Ascending aorta (tissue), 2 donors: ENCODE data around the gene IFNA21. TPM values are rescaled to one million over a fixed set of nuclear protein-coding genes. Genes with fewer than 3 reads are reported as not detected.
A peak's percentile ranks its signal among the peaks of the same experiment; 100 is the strongest.
"Not testable (repeated sequence)": the region's sequence is repeated elsewhere in the genome, so short reads cannot be mapped to it uniquely, and the experiment has no call there.

ENCODE experiments used
- DNase-seq, 2 donors: peaks; one replicate each; pipeline ENCODE4 v3.0.0-alpha.2; 2019; ENCODE audit warnings: low spot score in 2 of 2
- H3K27ac ChIP-seq, 2 donors: fragments of 200-600 bp; sonication (generic); one replicate each; pipeline ENCODE4 v1.5.1; 2016 to 2017; ENCODE audit warnings: mild to moderate bottlenecking in 1 of 2
- H3K27me3 ChIP-seq: fragments of 200-600 bp; sonication (generic); one replicate; pipeline ENCODE4 v1.5.1; 2017
- H3K36me3 ChIP-seq, 2 donors: fragments of 200-600 bp; sonication (generic); one replicate each; pipeline ENCODE4 v1.5.1; 2016
- H3K4me1 ChIP-seq, 2 donors: fragments of 200-600 bp; sonication (generic); one replicate each; pipeline ENCODE4 v1.5.1; 2016 to 2017; ENCODE audit warnings: mild to moderate bottlenecking in 1 of 2
- H3K4me3 ChIP-seq, 2 donors: fragments of 200-600 bp; sonication (generic); one replicate each; pipeline ENCODE4 v1.5.1; 2016 to 2017; ENCODE audit warnings: mild to moderate bottlenecking in 1 of 2
- H3K9me3 ChIP-seq, 2 donors: fragments of 200-600 bp; sonication (generic); one replicate each; pipeline ENCODE4 v1.5.1; 2016
- intact Hi-C: fragments of 100-400 bp; cut with DNase I; formaldehyde crosslinking; loops from one replicate; pipeline ENCODE4 v1.15.1; 2023
- total RNA-seq: library from RNA; depleted of rRNA; stranded (reverse); fragments of >200 nt; gene quantifications from one replicate; pipeline ENCODE4 v1.1.0, GENCODE V29; 2016
- TF ChIP-seq, protein P1 (sequence below), 3 experiments: fragments of 200-600 bp in 2 of 3; fragments of 450-650 bp in 1 of 3; sonication (generic) in 2 of 3; IDR thresholded peaks; one replicate each; pipeline ENCODE4 v1.5.1; 2016 to 2019; ENCODE audit warnings: antibody characterized with exemption in 3 of 3, mild to moderate bottlenecking in 1 of 3, moderate library complexity in 1 of 3

Gene IFNA21
- total RNA-seq: not detected

DNA sequence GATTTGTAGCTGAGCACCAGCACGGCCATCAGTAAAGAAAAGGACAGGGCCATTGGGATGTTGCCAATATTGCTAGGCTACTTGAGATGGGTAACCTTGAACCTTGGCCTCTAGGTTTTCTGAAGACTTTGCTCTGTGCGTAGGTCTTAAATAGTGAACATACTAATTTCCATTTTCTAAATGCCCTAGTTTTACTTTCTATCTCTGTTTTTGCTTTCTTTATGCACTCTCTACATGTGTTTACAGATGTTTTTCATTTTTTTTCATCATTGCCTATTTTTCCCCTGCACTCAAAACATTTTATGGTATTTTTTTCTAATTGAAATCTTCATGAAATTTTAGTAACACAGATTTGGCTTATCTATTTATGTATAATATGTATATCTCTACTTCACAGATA is at the start of gene IFNA21:
IFNA21 (minus strand) TSS at position 101 of the 400 bp plus-strand sequence; CDS start at position 53, 48 bp downstream.
- H3K9me3 ChIP-seq, DNase-seq, H3K36me3 ChIP-seq, H3K27ac ChIP-seq, H3K4me1 ChIP-seq, H3K4me3 ChIP-seq, H3K27me3 ChIP-seq, intact Hi-C loops: not testable (repeated sequence)

DNA sequence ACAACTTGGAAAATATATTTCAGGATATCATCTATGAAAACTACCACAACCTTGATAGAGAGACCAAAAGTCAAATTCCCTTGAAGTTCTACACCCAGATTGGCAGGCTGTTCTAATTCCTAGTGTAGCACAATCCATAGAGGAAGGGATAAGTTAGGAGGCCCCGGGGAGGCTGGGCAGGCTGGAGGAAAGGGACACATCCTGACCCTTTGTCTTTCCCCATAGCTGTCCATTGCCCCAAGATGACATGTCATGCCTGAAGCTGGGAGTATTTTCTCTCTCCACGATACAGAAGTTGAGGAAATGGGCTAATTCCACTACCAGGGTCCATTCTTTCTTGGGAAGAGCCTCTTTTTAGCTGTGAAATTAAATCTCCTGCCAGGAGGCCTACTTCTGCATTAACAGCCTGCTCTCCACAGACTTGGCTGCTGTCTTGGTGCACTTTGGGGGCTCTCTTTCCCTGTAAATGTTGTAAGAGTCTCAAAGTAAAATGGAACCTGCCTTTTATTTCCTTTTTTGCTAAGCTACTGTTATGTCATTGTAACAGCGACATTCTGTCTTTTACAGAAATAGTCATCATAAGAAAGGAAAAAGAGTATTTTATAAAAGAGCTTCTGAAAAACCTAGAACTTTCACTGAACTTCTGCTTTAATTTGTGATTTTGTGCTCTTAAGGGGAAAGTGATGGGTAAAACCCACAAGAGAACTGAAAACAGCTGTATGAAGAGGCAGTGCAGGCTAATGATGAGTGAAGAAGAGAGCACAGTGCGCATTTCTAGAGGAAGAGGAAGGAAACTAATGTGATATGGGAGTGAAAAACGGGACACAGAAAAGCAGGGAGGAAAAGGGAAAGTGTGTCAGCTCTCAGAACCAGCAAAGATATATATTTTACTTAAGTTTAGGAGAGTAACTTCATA is 47.2 kb upstream of the IFNA21 start:
- intact Hi-C loops, H3K27ac ChIP-seq, DNase-seq, H3K27me3 ChIP-seq, H3K36me3 ChIP-seq, H3K9me3 ChIP-seq, H3K4me3 ChIP-seq, H3K4me1 ChIP-seq: not testable (repeated sequence)
- TF ChIP-seq, protein P1, sequence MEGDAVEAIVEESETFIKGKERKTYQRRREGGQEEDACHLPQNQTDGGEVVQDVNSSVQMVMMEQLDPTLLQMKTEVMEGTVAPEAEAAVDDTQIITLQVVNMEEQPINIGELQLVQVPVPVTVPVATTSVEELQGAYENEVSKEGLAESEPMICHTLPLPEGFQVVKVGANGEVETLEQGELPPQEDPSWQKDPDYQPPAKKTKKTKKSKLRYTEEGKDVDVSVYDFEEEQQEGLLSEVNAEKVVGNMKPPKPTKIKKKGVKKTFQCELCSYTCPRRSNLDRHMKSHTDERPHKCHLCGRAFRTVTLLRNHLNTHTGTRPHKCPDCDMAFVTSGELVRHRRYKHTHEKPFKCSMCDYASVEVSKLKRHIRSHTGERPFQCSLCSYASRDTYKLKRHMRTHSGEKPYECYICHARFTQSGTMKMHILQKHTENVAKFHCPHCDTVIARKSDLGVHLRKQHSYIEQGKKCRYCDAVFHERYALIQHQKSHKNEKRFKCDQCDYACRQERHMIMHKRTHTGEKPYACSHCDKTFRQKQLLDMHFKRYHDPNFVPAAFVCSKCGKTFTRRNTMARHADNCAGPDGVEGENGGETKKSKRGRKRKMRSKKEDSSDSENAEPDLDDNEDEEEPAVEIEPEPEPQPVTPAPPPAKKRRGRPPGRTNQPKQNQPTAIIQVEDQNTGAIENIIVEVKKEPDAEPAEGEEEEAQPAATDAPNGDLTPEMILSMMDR (IDR thresholded peaks at IDR 0.05): peak in 1 of 3 experiments; percentile 13

DNA sequence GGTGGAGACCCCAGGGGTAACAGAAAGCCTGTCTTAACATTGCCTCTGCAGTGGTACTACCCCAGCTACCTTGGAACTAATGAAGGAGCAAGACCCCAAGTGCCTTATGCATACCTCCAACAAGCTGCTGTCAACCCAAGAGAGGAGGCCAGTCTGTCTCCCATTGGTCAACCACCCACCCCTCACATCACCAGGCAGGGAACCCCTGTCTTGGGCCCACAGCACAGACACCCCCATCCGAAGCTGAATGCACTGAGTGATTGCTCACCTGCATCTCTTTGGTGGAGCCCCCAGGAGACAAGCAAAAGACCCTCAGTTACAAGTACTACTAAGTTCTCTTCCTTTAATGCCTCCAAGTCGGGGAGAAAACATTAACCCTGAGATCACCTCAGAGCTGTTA is 45.7 kb upstream of the IFNA21 start:
- H3K4me3 ChIP-seq, intact Hi-C loops, H3K27ac ChIP-seq, H3K4me1 ChIP-seq, DNase-seq, H3K36me3 ChIP-seq, H3K27me3 ChIP-seq, H3K9me3 ChIP-seq: not testable (repeated sequence)

DNA sequence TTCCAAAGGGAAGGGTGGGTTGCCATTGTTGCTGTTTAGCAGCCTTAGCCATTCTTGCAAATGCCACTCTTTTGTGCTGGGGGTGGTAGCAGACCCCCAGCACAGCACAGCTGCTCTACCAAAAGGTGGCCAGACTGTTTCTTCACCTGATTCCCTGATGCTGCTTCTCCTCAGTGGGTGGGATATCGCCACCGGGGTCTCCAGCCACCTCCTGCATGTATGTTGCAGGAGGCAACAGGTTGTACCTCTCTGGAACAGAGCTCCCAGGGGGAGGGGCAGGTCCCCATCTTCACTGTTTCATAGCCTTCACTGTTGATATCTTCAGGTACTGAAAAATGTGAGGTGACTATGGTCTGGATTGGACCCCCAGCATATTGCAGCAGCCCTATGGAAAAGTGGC is 44.3 kb upstream of the IFNA21 start:
- intact Hi-C loops, DNase-seq, H3K4me3 ChIP-seq, H3K27me3 ChIP-seq, H3K4me1 ChIP-seq, H3K27ac ChIP-seq, H3K36me3 ChIP-seq, H3K9me3 ChIP-seq: not testable (repeated sequence)

DNA sequence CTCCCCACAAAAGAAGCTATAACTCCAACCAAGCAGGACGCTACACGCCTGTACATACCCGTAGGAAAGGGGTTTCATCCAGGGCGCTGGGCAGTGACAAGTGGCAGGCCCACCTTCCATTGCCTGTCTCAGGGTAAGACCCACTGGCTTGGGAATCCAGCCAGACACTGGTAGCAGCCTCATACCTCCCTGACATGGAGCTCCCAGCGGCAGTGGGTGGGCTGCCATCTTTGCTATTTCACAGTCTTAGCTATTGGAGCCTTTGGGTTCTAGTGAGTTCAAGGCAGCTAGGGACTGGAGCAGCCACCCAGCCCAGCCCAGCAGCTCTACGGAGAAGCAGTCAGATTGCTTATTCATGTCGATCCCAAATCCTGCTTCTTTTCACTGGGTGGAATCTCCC is 43.9 kb upstream of the IFNA21 start:
- no peak for DNase-seq
- intact Hi-C loops: no loop called here
- Histone ChIP-seq H3K27ac (no peak overlapping the region), H3K27me3 (no peaks in the 10 kb centered on the region), H3K4me1 (no peaks in the 10 kb centered on the region), H3K36me3 (no peaks in the 10 kb centered on the region), H3K9me3 (no peaks in the 10 kb centered on the region), H3K4me3 (no peak overlapping the region)
- TF ChIP-seq, protein P1 (IDR thresholded peaks at IDR 0.05): no peak

DNA sequence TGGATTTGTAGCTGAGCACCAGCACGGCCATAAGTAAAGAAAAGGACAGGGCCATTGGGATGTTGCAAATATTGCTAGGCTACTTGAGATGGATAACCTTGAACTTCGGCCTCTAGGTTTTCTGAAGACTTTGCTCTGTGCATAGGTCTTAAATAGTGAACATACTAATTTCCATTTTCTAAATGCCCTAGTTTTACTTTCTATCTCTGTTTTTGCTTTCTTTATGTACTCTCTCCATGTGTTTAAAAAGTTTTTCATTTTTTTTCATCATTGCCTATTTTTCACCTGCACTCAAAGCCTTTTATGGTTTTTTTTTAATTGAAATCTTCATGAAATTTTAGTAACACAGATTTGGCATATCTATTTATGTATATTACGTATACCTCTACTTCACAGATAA is 40.6 kb upstream of the IFNA21 start, which contains the start of gene IFNA10:
IFNA10 (minus strand) TSS at position 101 of the 400 bp plus-strand sequence; CDS start at position 55, 46 bp downstream.
- H3K4me3 ChIP-seq, H3K4me1 ChIP-seq, H3K9me3 ChIP-seq, H3K27me3 ChIP-seq, DNase-seq, intact Hi-C loops, H3K36me3 ChIP-seq, H3K27ac ChIP-seq: not testable (repeated sequence)

DNA sequence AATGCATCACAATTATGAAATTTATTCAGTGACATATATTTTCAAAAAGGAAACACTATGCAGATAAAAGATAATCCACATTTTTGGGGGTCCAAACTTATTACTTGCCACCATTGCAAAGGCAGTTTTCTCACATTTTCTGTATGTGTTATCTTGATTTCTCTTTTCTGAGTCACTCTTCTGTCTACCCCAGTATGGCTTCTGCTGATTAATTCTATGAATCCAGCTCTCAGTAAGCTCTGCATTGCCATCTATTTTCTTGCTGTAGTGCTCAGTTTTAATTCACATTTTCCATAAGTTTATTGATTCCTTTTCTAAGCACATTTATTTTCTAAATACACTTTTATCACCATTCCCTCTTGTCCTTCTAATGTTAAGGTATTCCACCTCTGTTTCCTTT is 38.7 kb upstream of the IFNA21 start:
- no peaks in the 10 kb centered on the region for H3K36me3 ChIP-seq
- no peaks in the 10 kb centered on the region for H3K27me3 ChIP-seq
- H3K4me1 ChIP-seq: no peaks in the 10 kb centered on the region
- no peak overlapping the region for H3K4me3 ChIP-seq
- no peak overlapping the region for H3K27ac ChIP-seq
- no peak for DNase-seq
- TF ChIP-seq, protein P1 (IDR thresholded peaks at IDR 0.05): no peak
- no peaks in the 10 kb centered on the region for H3K9me3 ChIP-seq
- intact Hi-C loops: no loop called here

DNA sequence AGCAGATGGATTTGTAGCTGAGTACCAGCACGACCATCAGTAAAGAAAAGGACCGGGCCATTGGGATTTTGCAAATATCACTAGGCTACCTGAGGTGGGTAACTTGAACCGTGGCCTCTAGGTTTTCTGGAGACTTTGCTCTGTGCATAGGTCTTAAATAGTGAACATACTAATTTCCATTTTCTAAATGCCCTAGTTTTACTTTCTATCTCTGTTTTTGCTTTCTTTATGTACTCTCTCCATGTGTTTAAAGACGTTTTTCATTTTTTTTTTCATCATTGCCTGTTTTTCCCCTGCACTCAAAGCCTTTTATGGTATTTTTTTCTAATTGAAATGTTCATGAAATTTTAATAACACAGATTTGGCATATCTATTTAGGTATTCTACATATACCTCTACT is 35.6 kb upstream of the IFNA21 start, which contains the start of gene IFNA7:
IFNA7 (minus strand) TSS at position 101 of the 400 bp plus-strand sequence; CDS start at position 61, 40 bp downstream.
- intact Hi-C loops, H3K9me3 ChIP-seq, H3K27me3 ChIP-seq, H3K36me3 ChIP-seq, H3K4me3 ChIP-seq, DNase-seq, H3K4me1 ChIP-seq, H3K27ac ChIP-seq: not testable (repeated sequence)
